NCI-H2107 (cell line): Measurements from ENCODE around the gene CYTH2.
"Not testable (repeated sequence)": the region's sequence is repeated elsewhere in the genome, so short reads cannot be mapped to it uniquely, and the experiment has no call there.

Experiments
- DNase-seq: peaks from one replicate; lab custom pipeline; 2025; lab: John Stamatoyannopoulos, UW

Gene CYTH2

DNA sequence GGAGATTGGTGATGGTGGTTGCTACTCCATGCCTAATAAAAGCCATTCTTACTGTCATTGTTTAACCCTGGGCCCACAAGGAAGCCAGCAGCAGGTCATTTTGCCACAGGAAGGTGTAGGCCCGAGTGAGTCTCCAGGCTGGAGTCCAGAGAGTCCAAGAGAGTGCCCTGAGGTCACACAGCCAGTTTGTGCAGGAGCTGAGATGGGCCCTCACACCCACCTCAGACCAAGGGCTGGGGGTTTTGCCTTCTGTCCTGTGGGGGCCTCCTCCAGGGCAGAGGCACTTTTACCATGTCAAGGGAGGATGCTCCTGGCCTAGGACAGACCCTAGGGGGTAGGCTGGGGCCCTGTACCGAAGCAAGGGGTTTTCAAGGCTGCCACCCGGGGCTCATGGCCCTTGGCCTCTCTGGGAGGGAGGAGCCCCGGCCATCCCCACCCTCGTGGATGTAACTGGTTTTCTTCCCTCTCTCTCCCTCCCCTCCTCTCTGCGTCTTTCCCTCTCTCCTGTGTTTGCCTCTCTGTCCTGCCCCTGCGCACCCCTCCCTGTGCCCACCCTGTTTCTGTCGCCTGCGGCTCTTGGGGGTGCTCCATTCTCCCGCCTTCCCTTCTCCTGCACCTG, 8.0 kb downstream of the CYTH2 start:
- DNase-seq, result no peak

DNA sequence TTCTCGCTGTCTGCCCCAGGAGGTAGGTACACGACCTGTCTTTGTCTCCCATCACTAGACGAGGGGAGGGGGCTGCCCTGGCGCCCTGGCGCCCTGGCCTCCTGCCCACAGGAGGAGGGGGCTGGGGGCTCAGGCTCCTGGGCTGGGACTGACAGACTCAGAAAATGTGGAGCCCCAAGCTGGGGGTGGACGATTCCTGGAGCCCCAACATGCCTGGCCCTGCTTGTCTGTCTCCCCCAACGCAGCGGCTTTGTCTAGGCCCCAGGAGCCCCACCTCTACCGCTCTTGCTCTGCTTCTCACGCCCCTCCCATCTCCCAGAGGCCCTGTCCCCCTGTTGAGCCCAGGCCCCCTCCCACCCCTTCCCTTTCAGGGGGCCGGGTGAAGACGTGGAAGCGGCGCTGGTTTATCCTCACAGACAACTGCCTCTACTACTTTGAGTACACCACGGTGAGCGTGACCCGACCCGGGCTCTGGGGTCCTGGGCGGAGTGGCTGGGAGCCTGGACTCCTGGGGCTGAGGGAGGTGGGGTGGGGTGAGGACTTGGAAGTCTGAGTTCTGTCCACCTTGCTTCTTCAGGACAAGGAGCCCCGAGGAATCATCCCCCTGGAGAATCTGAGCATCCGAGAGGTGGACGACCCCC, 8.6 kb downstream of the CYTH2 start:
- no peak for DNase-seq

DNA sequence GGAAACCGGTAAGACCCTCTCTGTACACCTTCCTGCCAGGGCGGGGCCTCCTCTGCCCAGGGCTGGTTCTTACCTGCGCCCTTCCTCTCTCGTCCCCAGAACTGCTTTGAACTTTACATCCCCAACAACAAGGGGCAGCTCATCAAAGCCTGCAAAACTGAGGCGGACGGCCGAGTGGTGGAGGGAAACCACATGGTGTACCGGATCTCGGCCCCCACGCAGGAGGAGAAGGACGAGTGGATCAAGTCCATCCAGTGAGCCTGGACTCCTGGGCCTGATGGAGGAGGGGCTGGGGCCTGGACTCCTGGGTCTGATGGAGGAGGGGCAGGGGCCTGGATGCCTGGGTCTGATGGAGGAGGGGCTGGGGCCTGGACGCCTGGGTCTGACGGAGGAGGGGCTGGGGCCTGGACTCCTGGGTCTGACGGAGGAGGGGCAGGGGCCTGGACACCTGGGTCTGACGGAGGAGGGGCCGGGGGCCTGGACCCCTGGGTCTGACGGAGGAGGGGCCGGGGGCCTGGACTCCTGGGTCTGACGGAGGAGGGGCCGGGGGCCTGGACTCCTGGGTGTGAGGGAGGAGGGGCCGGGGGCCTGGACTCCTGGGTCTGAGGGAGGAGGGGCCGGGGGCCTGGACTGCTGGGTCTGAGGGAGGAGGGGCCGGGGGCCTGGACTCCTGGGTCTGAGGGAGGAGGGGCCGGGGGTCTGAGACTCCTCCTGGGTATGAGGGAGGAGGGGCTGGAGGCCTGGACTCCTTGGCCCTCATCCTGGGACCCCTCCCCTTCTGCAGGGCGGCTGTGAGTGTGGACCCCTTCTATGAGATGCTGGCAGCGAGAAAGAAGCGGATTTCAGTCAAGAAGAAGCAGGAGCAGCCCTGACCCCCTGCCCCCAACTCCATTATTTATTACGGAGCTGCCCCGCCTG, 9.4 kb downstream of the CYTH2 start:
- no peak for DNase-seq

DNA sequence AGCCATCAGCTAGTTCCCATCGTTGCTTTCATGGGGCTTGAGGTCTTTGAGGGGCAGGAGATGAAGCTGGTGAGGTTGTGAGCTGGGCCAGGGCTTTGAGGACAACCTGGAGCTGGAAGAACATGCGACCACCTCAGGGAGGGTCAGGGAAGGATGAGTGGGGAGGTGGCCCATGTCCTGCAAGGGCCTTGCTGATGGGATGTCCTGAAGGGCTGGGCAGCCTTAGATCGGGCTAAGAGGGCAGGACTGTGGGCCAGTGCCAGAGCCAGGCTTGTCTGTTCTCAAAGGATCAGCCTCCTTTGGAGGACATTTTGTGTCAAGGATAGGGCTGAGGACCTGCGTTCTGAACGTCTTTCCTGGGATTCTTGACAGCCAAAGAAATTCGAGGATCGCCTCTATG, 10.5 kb downstream of the CYTH2 start:
- DNase-seq, result no peak

DNA sequence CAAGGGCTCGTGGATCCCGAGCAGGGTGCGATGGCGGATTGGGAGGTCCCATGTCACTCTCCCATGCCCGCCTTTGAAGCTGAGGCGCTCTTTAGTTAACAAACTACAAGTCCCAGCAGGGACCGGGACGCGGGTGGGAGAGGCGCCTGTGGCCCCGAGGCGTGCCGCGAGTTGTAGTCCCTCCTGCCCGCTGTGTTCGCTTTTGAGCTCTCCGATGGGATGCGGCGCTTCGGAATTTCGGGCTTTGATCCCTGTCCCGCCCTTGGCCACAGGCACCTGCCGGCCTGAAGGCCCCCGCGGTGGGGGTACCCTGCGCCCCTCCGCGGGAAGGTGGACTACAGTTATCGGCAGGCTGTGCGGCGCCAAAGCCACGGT, 11.0 kb downstream of the CYTH2 start:
- no peak for DNase-seq

DNA sequence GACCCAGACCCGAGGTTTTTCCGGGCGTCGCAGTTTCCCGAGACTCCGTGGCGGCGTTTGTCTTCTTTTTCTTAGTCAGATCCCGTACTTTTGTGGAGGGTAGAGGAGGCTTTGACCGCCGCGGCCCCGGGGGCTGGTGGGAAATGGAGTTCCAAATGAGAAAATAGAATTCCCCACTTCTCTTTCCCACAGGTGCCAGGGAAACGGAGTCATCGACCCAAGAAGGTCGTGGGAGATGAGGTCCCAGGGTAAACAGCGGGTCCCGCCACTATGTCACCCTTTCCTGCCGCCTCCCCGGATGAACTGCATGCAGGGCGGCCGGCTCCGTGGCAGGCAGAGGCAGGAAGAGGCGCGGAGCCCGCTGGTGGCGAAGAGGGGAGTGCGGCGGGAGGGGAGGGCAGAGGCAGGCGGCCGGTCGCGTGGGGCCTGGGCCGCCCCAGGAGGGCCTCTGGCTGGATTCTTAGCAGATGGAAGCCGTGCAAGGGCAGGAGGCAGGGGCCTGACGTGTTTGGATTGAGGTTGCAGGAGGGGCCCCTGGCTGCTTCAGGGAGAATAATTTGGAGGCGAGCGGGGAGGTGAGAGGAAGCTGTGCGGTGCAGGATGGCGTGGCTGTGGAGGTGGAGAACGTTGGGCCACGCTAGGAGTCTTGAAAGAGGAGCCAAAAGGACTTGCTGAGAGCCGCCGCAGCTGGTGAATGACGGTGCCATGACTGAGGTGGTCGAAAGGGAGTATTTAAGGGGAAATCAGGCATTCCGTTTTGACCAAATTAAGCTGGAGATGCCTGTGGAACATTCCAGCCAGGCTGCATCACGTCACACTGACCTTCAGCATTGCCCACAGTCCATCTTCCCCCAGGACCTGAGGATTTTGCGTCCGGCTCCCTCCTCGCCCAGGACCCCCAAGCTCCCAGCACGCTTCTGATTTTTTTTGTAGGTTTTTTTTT, 11.7 kb downstream of the CYTH2 start:
- DNase-seq, result no peak

DNA sequence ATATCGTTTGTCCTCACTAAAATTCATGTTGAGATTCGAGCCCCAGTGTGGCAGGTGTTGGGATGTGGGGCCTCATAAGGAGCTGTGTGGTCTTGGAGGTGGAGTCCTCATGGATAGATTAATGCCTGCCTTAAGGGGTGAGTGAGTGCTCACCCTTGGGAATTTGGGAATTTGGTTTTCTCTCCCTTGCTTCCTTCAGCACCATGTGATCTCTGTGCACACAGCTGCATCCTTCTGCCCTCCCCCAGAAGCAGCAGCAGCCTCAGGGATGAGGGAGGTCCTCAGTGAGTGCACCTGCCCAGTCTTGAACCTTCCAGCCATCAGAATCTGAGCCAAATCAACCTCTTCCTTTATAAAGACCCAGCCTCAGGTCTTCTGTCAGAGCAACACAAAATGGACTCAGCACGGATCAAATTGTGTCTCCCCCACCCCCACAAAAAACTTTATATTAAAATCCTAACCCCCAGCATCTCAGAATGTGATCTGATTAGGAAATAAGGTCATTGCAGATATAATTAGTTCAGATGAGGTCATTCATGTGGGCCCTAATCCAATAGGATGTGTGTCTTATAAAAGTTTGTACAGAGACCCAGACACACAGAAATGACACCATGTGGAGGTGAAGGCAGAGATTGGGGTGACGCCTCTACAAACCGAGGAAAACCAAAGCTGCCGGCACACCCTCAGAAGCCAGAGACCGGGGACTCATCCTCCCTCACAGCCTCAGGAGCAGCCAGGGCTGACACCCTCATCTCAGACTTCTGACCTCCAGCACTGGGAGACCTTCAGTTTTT, 12.9 kb downstream of the CYTH2 start:
- no peak for DNase-seq

DNA sequence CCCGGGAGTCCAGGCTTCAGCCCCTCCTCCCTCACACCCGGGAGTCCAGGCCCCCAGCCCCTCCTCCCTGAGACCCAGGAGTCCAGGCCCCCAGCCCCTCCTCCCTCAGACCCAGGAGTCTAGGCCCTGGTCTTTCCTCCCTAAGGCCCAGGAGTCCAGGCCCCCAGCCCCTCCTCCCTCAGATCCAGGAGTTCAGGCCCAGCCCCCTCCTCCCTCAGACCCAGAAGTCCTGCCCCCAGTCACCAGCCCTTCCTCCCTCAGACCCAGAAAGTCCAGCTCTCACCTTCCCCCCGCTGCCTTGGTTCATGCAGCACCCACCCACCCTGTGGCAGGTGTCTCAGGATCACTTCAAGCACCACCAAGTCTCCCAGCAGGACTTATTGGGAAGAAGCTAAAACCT, 14.1 kb downstream of the CYTH2 start:
- DNase-seq, result no peak

DNA sequence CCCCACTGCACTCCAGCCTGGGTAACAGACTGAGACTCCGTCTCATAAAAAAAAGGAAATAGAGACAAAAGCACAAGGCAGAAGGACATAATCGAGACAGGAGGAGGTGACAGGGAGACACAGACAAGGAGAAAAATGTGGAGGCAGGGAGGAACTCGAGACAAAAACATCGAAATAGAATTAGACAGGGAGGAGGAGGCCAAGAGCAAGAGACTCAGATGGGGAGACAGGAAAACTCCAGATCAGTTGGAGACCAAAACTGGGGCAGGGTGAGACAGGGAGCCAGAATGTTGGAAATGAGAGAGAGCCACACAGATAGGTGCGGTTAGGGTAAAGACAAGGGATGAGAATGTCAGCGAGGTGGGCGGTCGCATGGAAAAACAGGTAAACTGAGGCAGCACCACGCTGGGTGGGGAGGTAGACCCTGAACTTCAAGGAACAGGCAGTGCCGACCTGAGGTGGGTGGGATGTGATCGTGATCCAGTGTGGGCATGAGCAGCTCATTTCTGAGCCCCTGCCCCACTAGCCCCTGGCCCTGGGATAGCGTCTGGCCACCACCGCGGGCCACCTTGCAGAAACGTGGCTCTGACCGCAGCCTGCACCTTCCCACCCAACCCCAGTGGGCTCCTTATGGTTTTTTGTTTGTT, 15.2 kb downstream of the CYTH2 start:
- no peak for DNase-seq

DNA sequence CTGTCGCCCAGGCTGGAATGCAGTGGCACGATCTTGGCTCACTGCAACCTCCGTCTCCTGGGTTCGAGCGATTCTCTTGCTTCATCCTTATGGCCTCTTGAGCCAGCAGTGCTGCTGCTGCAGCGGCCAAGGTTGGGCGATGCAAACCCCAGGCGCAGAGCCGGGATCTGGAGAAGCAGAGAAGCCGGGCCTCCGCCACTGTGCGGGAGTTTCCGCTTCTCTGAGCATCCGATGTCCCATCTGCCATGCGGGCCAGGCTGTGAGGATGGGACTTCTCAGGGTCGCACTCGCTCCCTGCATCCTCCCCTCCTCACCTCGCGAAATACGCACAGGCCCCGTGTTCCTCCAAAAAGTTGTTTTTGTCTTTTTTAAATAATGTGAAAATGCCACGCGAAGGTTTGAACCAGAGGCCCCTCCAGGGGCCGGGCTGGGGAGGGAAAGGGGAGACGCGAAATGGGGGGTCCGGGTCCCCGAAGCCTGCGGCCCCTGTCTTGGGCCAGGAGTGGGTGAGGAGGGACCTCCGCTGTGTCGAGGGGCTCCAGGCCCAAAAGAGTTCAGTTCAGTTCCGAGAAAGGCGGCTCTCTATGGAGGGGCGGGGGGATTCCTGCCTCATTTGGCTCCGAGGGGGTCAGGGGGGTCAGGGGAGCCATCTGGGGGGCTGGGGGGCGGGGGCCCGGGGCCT, 15.9 kb downstream of the CYTH2 start:
- no peak for DNase-seq

DNA sequence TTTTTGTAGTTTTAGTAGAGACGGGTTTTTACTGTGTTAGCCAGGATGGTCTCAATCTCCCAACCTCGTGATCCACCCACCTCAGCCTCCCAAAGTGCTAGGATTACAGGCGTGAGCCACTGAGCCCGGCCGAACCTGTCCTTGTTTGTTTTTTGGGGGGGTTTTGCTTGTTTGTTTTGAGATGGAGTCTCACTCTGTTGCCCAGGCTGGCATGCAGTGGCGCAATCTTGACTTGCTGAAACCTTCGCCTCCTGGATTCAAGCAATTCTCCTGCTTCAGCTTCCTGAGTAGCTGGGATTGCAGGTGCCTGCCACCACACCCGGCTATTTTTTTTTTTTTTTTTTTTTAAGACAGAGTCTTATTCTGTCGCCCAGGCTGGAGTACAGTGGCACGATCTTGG, 17.5 kb downstream of the CYTH2 start:
- not testable (repeated sequence) for DNase-seq

DNA sequence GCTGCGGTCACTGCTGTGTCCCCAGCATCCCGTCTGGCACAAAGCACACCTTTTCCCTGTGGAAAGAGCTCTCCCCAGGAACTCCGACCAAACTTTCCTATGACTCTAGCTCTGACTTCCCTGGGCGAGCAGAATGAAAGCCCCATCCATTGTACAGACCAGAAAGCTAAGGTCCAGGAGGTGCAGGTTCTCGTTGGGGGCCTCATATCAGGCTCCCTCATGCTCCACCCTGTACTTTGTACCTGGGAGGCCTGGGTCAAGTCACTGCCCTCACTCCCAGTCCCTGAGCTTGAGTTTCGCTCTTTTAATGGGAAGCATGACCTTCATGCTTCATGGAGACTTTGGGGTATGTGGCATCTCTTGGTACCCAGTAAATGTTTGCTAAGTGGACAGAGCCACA, 18.4 kb downstream of the CYTH2 start:
- DNase-seq, result no peak

DNA sequence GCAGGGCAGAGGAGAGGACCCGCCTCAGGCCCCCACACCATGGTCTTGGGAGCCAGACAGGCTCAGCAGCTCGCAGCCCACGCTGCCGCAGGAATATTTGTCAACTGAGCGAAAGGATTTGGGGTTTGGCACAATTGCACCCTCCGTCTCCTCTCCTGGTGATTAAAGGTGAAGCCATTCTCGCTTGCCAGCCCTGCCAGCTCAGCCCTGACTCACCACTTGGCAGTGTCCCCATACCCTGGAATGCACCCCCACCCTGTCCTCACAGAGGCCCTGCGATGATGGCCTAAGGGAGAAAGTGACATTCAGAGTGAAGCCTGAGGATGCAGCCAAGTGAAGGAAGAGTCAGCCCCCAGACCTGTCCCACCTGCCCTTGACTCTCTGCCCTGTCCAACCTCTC, 18.8 kb downstream of the CYTH2 start:
- DNase-seq, result no peak

DNA sequence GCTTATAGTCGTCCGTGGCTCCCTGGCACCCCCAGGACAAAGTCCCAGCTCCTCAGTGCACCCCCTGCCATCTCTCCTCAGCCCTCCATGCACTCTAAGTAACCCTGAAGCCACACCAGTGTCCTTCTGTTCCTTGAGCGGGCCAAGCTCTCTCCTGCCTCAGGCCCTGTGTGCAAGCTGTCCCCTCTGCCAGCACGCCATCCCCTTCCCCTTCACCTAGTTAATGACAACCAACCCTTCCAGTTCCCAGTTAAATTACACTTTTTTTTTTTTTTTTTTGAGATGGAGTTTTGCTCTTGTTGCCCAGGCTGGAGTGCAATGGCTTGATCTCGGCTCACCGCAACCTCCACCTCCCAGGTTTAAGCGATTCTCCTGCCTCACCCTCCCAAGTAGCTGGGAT, 19.3 kb downstream of the CYTH2 start:
- not testable (repeated sequence) for DNase-seq

DNA sequence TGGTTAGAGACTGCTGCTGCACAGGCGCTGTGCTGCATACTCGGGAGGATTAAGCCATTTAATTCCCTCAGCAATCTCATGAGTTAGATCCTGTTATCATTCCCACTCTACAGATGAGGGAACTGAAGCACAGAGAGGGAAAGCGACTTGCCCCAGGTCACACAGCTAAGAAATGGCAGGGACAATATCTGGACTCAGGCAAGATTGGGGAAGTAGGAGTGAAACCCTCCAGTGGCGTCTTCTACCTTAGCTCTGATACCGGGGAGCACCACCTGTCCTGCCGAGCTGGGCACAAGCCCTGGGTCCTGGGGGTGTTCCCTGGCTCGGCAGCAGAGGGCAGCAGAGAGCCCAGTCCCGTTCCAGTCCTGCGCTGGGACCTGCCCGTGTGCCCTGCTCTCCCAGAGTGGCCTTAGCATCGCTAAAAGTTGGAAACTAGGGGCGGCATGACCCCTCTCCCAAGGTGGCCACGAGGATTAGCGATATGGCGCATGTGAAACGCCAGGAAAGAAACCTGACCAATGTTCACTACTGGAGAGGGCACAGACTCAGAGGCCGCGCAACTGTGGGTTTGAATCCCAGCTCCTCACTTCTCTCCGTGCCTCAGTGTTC, 20.5 kb downstream of the CYTH2 start:
- peak; percentile 35 for DNase-seq

DNA sequence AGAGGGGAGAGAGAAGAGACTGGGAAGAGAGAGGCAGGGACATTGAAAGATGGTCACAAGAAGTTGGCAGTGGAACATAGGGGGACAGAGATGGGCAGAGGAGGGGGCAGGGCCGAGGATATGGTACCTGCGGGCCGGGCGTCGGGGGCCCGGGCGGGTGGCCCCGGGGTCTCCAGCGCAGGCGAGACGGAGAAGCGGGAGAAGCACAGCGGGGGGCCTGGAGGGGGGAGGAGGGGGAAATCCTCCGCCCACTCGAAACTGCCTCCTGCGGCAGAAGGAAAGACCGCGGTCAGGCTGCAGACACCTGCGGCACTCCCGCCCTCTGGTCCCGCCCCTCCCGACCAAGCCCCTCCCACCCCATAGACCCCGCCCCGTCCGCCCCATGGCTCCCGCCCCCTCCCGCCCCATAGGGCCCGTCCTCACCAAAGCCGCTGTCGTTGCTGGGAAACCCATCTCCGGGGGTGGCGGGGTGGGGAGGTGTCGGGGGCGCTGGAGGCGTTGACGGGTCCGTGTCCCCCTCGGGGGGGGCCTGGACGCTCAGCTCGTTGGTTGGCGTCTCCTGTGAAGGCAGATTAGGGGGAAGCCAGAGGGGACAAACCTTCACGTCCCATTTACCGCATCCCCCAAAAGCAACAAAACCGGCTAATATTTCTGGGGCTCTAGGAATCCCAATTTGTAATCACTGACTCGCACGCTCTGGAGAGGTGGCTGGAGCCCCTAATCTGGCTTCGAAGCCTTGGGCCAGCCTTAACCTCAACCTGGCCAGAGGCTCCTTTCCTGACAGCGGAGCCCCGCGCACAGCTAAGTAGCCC, 22.0 kb downstream of the CYTH2 start:
- peak; percentile 48 for DNase-seq

DNA sequence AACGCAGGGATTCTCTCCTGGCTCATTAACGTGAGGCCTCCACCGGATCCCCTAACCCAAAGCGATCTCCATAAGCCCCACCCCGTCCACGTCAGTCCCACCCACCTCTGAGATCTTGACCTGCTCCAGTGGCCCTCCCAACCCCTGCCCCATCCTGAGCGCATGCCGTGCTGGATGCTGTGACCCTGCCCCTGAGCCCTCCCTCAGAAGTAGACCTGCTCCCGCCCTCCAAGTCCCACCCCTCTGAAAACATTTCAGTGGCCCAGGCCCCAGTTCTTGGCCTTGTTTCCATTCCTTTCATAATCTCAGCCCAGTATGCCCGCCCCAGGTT, 22.6 kb downstream of the CYTH2 start:
- no peak for DNase-seq

DNA sequence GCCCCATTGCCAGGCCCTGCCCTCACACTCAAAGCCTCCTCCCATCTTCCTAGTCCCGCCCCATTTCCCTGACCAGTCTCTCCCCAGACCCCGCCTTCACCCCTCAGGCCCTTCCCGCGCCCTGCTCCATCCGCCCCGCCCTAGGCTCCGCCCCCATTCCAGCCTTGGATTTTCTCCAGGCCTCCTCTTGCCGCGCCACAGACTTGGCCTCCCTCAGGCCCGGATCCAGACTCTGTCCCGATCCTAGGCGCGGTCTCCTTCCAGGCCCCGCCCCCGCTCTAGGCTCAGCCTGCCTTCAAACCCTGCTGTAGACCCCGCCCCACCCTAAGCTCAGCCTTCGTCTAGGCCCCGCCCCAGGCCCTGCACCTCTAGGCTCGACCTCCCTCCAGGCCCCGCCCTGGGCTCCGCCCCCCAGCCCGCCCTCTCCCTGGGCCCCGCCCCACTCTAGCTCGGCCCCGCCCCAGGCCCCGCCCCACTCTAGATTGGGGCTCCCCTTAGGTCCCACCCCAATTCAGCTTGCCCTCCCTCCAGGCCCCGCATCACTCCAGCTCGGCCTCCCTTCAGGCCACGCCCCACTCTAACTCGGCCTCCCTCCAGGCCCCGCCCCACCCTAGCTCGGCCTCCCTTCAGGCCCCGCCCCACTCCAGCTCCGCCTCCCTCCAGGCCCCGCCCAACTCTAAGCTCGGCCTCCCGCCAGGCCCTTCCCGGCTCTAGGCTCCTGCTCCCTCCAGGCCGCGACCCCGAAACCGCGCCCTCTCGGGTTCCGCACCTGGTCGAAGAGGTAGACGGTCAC, 24.0 kb downstream of the CYTH2 start:
- peak; percentile 86 for DNase-seq
